NCI-H2107 treated with DMSO at 0.1 percent for 48 hours (cell line): ENCODE results near the gene DDX1.
"Not testable (repeated sequence)": the region's sequence is repeated elsewhere in the genome, so short reads cannot be mapped to it uniquely, and the experiment has no call there.

Experiments used
- DNase-seq: peaks from one replicate; lab custom pipeline; 2025; ENCODE audit not compliant: unreplicated experiment; lab: John Stamatoyannopoulos, UW

DDX1 gene

DNA sequence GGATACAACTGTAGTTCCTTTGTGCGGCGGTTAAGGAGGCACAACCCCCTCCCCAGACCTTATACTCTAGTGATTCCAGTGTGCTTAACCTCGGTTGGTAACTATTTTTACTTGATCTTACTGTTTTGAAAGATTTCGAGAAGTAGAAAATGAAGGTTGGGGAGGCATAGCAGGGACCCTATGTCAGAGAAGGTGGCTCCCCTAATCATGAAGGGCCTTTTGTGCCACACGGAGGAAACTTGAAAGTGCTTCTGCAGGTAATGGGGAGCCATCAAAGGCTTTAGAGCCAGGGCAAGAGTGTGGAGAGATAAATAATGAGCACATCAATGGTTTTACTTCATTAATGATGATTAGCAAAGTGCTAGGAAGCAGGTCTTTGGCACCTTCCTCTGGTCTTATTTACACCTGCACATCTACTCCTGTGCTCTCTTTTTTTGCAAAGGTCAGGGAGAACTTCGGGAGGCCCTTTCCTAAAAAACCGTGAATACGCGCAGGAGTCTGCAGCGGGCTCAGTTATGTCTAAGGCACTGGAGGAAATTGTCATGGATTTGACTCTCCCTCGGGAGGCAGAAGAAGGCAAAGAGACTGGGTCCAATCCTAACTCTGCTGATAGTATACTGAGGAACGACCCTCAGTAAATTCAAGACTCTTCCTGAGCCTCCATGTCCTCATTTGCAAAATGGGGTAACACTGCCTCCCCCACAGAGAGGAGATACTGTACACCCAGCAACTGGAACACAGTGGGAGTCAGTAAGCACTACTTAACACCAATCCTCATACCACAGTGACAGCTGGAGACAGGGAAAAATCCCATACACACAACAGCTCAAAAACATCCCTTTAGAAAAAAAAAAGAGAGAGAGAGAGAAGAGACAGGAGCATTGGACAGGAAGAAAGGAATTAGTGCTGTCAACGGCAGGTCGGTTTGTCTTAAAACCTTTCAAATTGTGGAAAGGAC lies 81.6 kb downstream of the DDX1 start:
- no peak for DNase-seq

DNA sequence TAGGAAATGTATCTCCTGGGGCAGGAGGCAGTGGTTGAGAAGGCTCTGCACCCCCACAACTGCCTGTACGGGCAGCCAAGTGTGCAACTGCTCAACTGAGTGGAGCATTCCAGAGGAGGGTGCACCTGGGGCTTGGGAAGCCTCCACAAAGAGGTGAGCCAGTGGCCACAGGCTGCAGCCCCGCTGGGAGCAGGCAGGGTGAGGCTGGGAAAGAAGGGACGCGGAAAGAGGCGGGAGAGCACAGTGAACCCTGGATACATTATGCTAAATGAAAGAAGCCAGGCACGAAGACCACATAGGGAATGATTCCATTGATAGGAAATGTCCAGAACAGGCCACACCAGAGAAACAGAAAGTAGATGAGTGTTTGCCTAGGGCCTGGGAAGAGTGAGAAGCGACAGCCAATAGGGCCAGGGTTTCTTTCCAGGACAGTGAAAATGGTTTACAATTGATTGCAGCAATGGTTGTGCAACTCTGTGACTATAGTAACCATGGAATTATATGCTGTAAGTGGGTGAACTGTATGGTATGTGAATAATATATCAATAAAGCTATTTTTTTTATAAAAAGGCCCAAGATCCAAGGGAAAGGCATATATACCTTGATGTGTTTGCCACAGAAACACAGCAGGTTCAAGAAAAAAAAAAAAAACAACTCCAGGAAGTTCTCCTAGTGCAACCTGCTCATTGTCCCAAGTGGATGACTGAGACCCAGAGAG lies 82.4 kb downstream of the DDX1 start:
- no peak for DNase-seq

DNA sequence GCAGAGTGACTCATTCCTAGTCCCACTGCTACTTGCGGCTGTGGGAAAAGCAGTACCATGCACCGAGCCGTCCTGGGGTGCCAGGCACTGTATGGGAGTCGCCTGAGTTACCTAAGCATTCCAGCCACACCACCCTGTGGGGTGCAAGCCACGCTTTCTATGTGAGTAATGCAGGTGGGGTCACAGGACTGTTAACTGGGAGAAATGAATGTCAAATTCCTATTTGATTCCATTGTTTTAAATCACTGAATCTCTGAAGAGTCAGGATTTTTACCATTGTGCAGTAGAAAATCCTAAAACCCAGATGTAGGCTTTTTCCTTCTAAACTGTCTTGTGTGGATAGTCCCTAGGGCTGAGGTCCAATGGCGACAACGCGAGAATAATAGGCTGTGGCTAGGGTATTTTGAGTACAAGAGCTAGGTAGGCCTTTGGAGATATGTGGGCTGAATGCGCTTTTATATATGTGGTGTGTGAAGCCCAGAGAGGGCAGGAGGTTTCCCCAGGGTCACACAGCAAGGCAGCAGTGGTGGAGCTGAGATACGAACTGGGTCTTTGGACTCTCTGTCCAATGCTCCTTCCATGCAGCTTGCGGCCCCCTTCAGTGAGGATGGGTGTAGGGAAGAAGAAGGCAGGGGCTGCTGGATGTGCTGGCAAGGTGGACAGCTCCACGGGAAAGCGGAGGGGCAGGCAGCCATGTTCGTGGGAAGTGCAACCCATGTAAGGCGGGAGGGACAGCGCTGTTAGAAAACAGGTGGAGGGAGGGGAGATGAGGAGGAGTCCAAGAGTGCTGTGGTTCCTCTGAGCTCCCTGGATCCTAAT lies 83.2 kb downstream of the DDX1 start:
- no peak for DNase-seq

DNA sequence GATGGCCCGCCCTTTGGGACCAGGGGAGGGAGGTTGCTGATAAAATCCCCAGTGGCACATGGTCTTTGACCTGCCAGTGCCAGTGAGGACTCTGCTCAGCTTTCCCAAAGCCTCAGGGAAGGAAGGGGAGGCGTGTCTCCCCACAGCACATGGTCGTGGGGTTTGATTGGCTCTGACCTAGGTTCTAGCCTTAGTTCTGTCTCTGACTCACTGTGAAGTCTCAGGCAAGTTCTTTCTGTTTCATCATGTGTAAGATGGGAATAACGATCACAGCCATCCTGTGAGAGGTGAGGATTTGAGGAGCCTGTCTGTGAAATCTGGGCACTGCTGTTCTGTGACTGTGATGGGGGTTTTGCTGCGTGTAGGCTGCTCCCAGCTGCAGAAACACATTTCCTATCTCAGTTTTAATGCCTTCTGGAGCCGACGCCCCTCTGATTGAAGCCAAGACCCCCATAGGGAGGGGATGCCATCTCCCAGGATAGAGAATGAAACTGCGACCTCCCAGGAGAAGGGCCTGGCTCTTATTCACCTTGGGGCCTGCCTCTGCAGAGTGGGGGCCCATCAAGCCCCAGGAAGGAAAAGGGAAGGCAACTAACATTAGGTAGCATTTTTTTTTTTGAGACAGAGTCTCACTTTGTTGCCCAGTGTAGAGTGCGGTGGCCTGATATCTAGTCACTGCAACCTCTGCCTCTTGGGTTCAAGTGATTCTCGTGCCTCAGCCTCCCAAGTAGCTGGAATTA lies 84.0 kb downstream of the DDX1 start:
- DNase-seq = no peak

DNA sequence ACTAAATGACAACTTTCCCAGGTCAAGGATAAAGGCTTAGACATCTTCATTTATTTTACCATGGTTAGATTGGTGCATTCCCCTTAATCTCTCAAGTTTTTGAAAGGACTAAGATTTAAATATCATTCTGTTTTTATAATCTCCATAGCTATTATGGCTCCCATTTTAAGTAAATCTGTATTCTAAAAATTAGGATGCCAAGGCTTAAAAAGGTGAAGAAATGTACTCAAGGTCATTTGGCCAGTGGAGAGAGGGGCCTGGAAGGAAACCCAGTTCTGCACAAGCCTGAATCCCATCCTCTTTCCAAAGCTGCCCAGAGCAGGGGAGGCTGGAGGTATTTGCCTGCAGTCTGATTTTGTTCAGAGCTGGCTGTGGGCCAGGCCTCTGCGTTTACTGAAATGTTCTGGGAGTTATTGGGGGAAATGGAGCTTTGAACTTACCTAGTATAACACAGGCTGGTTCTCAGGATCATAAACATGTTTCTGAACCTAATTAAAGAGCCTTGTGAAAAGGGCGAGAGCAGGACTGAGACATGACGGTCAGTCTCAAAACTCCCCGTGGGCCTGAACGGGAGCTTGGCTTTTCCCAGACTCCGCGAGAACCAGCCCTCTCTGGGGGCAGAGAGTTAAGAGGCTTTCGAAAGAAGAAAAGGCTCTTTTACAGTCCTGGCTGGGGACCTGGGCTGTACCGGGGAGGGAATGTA lies 85.6 kb downstream of the DDX1 start:
- no peak for DNase-seq

DNA sequence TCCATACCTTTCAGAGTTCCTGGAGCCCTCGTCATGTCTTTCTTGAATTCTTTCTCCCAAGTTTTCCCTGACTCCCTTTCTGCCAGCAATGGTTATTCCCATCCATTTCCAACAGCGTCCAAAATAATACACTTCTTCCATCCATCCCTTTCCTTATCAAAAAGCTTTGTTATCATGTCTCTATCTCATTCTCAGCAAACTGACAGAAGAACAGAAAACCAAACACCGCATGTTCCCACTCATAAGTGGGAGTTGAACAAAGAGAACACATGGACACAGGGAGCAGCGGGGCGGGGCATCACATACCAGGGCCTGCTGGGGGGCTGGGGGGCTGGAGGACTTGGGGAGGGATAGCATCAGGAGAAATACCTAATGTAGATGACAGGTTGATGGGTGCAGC lies 86.7 kb downstream of the DDX1 start:
- no peak for DNase-seq

DNA sequence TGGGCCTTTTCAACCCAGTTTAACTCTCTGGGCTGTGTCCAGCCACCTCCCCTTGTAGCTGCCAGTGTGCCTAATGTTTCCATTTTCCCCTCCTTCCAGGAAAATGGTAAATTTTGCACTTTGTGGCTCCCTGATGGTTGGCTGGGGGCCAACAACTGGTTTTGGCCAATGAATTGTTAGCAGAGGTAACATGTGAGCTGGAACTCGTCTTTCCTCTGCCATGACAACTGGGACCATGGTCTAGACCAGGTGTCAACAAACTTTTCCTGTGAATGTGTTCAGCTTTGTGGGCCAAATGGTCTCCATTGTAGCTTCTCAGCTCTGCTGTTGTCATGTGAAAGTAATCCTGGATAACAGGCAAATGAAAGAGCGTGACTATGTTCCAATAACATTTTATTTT lies 87.2 kb downstream of the DDX1 start:
- DNase-seq = no peak

DNA sequence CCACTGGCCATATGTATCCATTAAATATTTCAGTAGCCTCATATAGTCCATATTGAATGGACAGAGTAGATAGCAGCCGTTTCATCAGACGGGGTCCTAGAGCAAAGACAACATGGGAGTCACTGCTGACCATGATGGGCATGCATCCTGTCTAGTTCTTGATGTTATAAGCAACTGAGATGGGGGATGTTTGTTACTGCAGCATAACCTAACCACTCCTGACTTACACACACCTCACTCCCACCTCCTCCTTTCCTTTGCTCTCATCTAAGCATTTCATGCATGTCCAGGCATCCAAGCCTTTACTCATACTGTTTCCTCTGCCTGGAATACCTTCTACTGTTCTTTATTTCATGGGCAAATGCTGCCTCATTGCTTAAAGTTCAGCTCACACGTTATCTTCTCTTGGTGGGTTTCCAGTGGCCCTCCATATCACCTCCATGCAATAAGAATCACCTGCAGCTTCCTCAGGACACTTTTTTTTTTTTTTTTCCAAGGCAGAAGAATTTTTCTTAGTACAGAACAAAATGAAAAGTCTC lies 87.8 kb downstream of the DDX1 start:
- no peak for DNase-seq

DNA sequence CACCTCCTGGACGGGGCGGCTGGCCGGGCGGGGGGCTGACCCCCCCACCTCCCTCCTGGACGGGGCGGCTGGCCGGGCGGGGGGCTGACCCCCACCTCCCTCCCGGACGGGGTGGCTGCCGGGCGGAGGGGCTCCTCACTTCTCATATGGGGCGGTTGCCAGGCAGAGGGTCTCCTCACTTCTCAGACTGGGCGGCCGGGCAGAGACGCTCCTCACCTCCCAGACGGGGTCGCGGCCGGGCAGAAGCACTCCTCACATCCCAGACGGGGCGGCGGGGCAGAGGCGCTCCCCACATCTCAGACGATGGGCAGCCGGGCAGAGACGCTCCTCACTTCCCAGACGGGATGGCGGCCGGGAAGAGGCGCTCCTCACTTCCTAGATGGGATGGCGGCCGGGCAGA lies 88.5 kb downstream of the DDX1 start:
- not testable (repeated sequence) for DNase-seq
